GM18499 (cell line): Measurements from ENCODE around the gene FGD3.

Source experiments
- ATAC-seq: cut with Tn5 transposase; IDR thresholded peaks from one replicate; pipeline ENCODE4 v1.9.1; 2021; ENCODE audit warnings: moderate number of reproducible peaks; ENCODE audit not compliant: insufficient read depth, unreplicated experiment

FGD3 gene

GRCh38 chr9:92954049-92954861, 6.9 kb downstream of the FGD3 start:
- ATAC-seq = no peak

GRCh38 chr9:92954886-92955285, 7.6 kb downstream of the FGD3 start:
- no peak for ATAC-seq

- no peak for ATAC-seq
Observed at GRCh38 chr9:92960561-92961290, 13.4 kb downstream of the FGD3 start.

GRCh38 chr9:92961627-92962302, 14.4 kb downstream of the FGD3 start:
- ATAC-seq = no peak

DNA sequence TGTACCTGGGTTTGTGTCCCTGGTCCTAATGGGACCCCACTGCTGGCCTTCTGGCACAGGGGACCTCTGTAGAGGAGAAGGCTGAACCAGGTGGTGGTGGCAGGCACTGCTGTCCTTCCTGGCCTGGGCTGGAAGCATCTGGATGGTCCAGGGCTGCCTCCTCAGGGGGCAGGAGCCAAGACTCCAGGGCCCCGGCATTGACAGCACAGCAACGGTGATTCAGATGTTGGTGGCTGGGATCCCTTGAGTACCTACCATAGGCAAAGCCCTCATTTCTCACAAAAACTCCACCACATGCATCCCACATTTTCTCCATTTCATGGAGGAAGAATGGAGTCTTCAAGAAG, 15.0 kb downstream of the FGD3 start:
- no peak for ATAC-seq

DNA sequence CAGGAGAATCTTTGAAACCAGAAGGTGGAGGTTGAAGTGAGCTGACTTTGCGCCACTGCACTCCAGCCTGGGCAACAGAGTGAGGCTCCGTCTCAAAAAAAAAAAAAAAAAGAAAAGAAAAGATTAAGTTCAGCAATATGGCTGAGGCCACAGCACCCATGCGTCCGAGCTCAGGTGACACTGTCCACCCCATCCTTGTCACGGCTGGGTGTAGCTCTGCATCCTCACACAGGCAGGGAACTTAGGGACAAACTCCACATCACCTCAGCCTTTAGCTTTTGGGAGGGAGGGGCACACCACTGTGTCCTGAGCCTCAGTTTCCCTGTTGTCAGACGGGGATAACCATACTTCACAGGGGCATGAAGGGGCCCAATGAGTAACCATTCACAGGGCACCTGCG, 15.5 kb downstream of the FGD3 start:
- no peak for ATAC-seq

- ATAC-seq = peak; percentile 67
Observed at GRCh38 chr9:92963831-92964606, 16.7 kb downstream of the FGD3 start.

DNA sequence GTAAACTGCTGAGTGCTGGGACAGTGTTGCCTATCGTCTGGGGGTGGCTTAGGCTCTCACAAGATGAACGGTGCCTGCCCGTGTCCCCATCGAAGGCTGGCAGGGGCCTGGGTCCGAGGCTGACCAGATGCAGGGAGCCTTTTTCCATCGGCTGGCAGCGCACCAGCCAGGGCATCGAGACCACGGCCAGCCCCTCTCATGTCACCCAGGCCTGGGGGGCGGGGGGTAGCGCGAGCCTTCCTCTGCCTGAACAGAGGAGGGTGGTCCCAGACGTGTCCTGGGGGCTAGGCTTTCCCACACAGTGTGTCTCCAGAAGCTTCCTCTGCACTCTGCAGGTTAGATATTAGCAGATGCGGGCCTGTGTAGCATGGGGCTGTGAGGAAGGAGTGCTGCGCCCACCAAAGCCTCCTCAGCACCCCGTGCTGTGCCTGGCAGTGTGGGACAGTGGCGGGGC, 17.3 kb downstream of the FGD3 start:
- ATAC-seq = no peak

GRCh38 chr9:92965061-92965758, 17.9 kb downstream of the FGD3 start:
- ATAC-seq = no peak

- no peak for ATAC-seq
Observed at GRCh38 chr9:92965759-92966517, 18.6 kb downstream of the FGD3 start.

GRCh38 chr9:92966518-92966800, 19.1 kb downstream of the FGD3 start:
- no peak for ATAC-seq

DNA sequence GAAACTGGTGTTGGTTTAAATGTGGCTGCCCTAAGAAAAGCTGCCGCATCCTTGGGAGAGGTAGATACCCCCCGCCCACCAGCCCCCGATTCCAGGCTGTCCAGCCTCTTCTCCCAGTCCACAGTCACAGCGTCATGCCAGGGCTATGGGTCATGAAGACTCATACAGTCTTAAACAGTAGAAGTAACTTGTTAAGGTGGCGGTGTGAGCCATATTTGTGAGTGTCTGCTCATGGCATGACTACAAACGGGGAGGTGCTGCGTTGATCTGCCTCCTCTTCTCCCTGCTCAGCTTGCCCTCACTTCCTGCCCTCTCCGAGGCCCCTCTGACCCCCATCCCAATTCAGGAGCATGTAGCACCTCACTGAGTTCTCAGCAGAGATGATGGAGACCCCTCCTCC, 20.8 kb downstream of the FGD3 start:
- ATAC-seq = no peak

DNA sequence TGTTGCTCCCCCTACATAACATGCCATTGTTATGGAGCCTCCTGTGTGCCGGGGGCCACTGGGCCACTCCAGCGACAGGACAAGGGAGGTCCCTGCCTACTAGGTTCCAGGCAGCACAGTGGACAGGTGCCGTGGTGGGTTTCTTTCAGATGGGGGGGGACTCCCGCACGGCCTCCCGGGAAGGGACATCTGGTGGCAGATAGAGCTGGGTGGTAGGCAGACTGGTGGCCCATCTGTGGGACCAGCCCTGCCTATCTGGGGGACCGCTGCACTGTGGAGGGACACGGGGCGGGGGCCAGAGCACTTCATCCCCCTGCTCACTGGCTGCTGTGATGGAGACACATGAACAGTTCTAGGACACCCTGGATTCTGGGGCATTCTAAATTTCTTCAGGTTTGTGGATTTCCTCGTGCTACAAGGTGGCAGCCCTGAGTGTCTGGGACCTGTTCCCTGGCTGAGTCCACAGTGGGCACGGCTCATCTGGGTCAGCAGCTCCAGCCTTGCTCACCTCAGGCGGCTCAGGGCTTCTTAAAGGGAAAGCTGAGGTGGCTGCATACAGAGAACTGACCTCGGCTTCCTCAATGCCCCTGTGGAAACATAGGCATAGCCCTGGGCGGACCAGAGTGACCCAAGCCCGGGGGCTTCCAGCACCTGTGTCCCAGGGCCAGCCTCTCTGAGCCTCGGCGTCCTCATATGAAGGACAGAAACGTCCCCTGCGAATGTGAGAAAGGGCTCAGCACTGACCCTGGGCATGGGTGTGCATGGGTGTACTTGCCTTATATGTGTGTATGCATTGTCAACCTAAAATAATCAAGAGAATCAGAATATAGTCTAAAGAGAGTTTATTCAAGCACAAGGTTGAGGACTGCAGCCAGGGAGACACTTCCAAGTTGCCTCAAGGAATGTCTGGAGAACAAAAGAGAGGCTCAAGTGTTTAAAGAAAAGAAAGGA, 22.5 kb downstream of the FGD3 start:
- no peak for ATAC-seq

DNA sequence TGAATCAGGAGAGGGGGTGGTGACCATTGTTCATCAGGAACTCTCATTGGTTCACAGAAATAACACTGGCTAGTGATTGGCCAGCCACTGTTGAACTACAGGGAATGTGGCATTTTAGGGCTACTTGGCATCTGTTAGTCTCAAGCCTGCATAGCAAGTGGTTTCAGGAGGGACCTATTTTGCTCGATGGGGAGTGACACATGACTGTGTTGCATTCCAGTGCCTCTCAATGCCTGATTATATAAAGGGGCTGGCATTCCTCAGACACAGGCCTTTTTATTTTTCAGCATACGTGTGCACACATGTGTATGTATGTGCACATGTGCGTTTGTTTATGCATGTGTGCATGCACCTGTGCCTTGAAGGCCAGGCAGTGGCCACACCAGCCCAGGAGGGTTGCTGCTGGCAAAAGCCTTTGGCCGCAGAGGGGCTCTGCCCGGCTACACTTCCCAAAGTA, 23.2 kb downstream of the FGD3 start:
- no peak for ATAC-seq

DNA sequence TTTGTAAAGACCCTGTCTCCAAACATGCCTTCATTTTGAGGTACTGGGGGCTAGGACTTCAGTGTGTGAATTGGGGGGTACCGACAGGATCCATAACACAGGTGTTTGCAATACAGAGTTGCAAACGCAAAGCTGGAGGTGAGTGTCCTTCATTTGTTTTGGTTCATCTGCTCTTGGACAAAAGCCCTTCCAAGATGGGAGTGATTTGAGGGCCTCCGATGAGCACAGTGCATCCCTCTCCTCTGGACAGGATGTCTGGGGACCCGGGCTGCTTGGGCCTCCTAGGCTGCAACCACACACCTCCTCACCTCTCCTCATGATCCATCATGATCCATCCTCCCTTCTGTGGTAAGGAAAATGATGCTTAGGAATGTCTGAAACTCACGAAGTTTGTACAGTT, 23.8 kb downstream of the FGD3 start:
- ATAC-seq = no peak

GRCh38 chr9:92971776-92972175, 24.5 kb downstream of the FGD3 start:
- ATAC-seq = no peak

- no peak for ATAC-seq
Observed at GRCh38 chr9:92973700-92974099, 26.4 kb downstream of the FGD3 start.

GRCh38 chr9:92974161-92974661, 26.9 kb downstream of the FGD3 start:
- ATAC-seq = no peak
